ENCODE measurements around the gene TYMP. TPM values are rescaled to one million over a fixed set of nuclear protein-coding genes. Genes with fewer than 3 reads are reported as not detected.

TYMP gene
- total and polyA plus RNA-seq, 10 of the 15 experiments (the other 5 are each of a cell fraction or from before 2014, with no cell fraction given), result 0.42 to 57.8 (median 24.6) TPM

DNA sequence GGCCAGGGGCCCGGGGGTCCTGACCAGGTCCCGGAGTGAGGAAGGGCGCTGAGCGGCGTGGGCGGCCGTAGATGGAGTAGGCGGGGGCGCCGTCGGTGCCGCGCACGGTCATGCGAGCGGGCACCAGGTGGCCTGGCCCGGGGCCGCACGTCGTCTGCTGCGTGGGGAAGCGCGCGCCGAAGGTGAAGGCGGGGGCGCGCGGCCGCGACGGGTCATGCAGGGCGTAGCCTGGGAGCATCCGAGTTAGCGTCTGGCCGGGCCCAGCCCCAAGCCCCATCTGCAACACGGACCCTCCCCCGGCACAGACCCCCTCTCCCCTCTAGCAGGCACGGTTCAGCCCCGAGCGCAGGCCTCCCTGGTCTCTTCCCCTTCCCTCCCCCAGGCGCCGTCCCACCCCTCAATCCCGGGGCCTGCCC lies 1.7 kb upstream of the TYMP start (continued):
- TF ChIP-seq, protein P1, sequence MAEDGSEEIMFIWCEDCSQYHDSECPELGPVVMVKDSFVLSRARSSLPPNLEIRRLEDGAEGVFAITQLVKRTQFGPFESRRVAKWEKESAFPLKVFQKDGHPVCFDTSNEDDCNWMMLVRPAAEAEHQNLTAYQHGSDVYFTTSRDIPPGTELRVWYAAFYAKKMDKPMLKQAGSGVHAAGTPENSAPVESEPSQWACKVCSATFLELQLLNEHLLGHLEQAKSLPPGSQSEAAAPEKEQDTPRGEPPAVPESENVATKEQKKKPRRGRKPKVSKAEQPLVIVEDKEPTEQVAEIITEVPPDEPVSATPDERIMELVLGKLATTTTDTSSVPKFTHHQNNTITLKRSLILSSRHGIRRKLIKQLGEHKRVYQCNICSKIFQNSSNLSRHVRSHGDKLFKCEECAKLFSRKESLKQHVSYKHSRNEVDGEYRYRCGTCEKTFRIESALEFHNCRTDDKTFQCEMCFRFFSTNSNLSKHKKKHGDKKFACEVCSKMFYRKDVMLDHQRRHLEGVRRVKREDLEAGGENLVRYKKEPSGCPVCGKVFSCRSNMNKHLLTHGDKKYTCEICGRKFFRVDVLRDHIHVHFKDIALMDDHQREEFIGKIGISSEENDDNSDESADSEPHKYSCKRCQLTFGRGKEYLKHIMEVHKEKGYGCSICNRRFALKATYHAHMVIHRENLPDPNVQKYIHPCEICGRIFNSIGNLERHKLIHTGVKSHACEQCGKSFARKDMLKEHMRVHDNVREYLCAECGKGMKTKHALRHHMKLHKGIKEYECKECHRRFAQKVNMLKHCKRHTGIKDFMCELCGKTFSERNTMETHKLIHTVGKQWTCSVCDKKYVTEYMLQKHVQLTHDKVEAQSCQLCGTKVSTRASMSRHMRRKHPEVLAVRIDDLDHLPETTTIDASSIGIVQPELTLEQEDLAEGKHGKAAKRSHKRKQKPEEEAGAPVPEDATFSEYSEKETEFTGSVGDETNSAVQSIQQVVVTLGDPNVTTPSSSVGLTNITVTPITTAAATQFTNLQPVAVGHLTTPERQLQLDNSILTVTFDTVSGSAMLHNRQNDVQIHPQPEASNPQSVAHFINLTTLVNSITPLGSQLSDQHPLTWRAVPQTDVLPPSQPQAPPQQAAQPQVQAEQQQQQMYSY (CRISPR knock-in tag; IDR thresholded peaks at IDR 0.05), result no peak
- TF ChIP-seq BCL11A (IDR thresholded peaks at IDR 0.05; ENCODE audit: low read depth, low read length) (peak; percentile 4; the same call in 1 of the 2 replicates), YY1 (IDR thresholded peaks at IDR 0.05; ENCODE audit: low read depth, low read length) (0 out of 2 replicates have a peak, but pooled peaks have one; percentile 12), TARDBP (IDR thresholded peaks at IDR 0.05; ENCODE audit: borderline replicate concordance) (no peak), BACH1 (IDR thresholded peaks at IDR 0.05; ENCODE audit: borderline replicate concordance) (peak; percentile 93), POLR2AphosphoS2 (IDR thresholded peaks at IDR 0.05; ENCODE audit: low read depth, low read length) (no peak), TAF1 (IDR thresholded peaks at IDR 0.05; ENCODE audit: borderline replicate concordance, low read depth, low read length) (peak; percentile 50; the same call in 1 of the 2 replicates), MEF2B (IDR thresholded peaks at IDR 0.05; ENCODE audit: partially characterized antibody, poor library complexity, severe bottlenecking) (no peak), MXI1 (IDR thresholded peaks at IDR 0.05; ENCODE audit: low read depth, low read length) (0 out of 2 replicates have a peak, but pooled peaks have one; percentile 12), SREBF1 (IDR thresholded peaks at IDR 0.05; ENCODE audit: low read length) (no peak), JUNB (IDR thresholded peaks at IDR 0.05) (no peak), SUPT20H (IDR thresholded peaks at IDR 0.05; ENCODE audit: borderline replicate concordance, control insufficient read depth, low read depth, low read length) (no peak), FOXK2 (IDR thresholded peaks at IDR 0.05) (no peak), MTA3 (IDR thresholded peaks at IDR 0.05; ENCODE audit: borderline replicate concordance, low read length) (no peak), KLF5 (IDR thresholded peaks at IDR 0.05; ENCODE audit: partially characterized antibody) (no peak), NR2C2 (IDR thresholded peaks at IDR 0.05; ENCODE audit: borderline replicate concordance, control insufficient read depth, insufficient read length, low read depth) (no peak), SUZ12 (IDR thresholded peaks at IDR 0.05; ENCODE audit: unreplicated experiment) (no peak), HDAC2 (IDR thresholded peaks at IDR 0.05) (no peak)
- TF ChIP-seq, protein P2, sequence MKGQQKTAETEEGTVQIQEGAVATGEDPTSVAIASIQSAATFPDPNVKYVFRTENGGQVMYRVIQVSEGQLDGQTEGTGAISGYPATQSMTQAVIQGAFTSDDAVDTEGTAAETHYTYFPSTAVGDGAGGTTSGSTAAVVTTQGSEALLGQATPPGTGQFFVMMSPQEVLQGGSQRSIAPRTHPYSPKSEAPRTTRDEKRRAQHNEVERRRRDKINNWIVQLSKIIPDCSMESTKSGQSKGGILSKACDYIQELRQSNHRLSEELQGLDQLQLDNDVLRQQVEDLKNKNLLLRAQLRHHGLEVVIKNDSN (IDR thresholded peaks at IDR 0.05; ENCODE audit: borderline replicate concordance, extremely low read length, insufficient read depth, low read depth, low read length), result no peak
- TF ChIP-seq, protein P3, sequence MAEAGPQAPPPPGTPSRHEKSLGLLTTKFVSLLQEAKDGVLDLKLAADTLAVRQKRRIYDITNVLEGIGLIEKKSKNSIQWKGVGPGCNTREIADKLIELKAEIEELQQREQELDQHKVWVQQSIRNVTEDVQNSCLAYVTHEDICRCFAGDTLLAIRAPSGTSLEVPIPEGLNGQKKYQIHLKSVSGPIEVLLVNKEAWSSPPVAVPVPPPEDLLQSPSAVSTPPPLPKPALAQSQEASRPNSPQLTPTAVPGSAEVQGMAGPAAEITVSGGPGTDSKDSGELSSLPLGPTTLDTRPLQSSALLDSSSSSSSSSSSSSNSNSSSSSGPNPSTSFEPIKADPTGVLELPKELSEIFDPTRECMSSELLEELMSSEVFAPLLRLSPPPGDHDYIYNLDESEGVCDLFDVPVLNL (IDR thresholded peaks at IDR 0.05; ENCODE audit: low read depth, low read length), result no peak
- TF ChIP-seq, protein P4, sequence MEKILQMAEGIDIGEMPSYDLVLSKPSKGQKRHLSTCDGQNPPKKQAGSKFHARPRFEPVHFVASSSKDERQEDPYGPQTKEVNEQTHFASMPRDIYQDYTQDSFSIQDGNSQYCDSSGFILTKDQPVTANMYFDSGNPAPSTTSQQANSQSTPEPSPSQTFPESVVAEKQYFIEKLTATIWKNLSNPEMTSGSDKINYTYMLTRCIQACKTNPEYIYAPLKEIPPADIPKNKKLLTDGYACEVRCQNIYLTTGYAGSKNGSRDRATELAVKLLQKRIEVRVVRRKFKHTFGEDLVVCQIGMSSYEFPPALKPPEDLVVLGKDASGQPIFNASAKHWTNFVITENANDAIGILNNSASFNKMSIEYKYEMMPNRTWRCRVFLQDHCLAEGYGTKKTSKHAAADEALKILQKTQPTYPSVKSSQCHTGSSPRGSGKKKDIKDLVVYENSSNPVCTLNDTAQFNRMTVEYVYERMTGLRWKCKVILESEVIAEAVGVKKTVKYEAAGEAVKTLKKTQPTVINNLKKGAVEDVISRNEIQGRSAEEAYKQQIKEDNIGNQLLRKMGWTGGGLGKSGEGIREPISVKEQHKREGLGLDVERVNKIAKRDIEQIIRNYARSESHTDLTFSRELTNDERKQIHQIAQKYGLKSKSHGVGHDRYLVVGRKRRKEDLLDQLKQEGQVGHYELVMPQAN (conservative IDR thresholded peaks at IDR 0.05), result no peak; the same call in 1 of the 2 replicates
